ENCODE results near the gene BLOC1S6. TPM values are rescaled to one million over a fixed set of nuclear protein-coding genes. Genes with fewer than 3 reads are reported as not detected.

BLOC1S6 gene
- total and polyA plus RNA-seq, 10 donors: 18.6 to 67.3 (median 47.8) TPM

GRCh38 chr15:45594835-45595530, 7.8 kb downstream of the BLOC1S6 start:
- TF ChIP-seq POLR2A (IDR thresholded peaks at IDR 0.05) (no peak), POLR2AphosphoS5 (IDR thresholded peaks at IDR 0.05) (no peak), CTCF (IDR thresholded peaks at IDR 0.05 in 8 of 11, conservative IDR thresholded peaks at IDR 0.05 in 3 of 11) (no peak)
- intact Hi-C loops (cut with DNase I; ENCODE audit: low total_unique reads): no loop called here
- peaks cover 5 to 50% (median 19%) of the 10 kb centered on the region in 6 donors for H3K4me1 ChIP-seq
- no peaks in the 10 kb centered on the region for H3K27me3 ChIP-seq (replicated peaks in 1 of 7)
- 85 to 97% (median 92%) methylated on average over 2 of the region's 2 CpGs for WGBS, 5 donors
- no peak for DNase-seq
- H3K36me3 ChIP-seq: peaks cover 3 to 56% (median 19%) of the 10 kb centered on the region in 6 donors
- no peaks in the 10 kb centered on the region for H3K9me3 ChIP-seq
- no peak overlapping the region for H3K27ac ChIP-seq
- no peak overlapping the region for H3K4me3 ChIP-seq

GRCh38 chr15:45603881-45604280, 16.7 kb downstream of the BLOC1S6 start:
- no peak for TF ChIP-seq POLR2AphosphoS5 (IDR thresholded peaks at IDR 0.05)
- no peak for TF ChIP-seq CTCF (IDR thresholded peaks at IDR 0.05 in 8 of 11, conservative IDR thresholded peaks at IDR 0.05 in 3 of 11)
- no peak for TF ChIP-seq POLR2A (IDR thresholded peaks at IDR 0.05)
- H3K4me1 ChIP-seq: peaks cover 0 to 63% (median 29%) of the 10 kb centered on the region in 6 donors
- no peak overlapping the region for H3K4me3 ChIP-seq
- intact Hi-C loops (cut with DNase I; ENCODE audit: low total_unique reads): no loop called here
- peak overlapping the region in 7 of 8 donors; percentile 8 to 63 (median 34) for H3K27ac ChIP-seq
- H3K9me3 ChIP-seq: no peaks in the 10 kb centered on the region
- WGBS, 5 donors: 72 to 82% (median 79%) methylated on average over 3 of the region's 3 CpGs
- no peak for DNase-seq
- no peaks in the 10 kb centered on the region for H3K27me3 ChIP-seq (replicated peaks in 1 of 7)
- peaks cover 0 to 37% (median 16%) of the 10 kb centered on the region in 6 donors for H3K36me3 ChIP-seq

GRCh38 chr15:45604326-45604725, 17.1 kb downstream of the BLOC1S6 start:
- 41 to 77% (median 74%) methylated on average over 1 of the region's 1 CpG for WGBS, 5 donors
- H3K27ac ChIP-seq: peak overlapping the region in 7 of 8 donors; percentile 8 to 63 (median 34)

GRCh38 chr15:45606413-45606812, 19.2 kb downstream of the BLOC1S6 start:
- H3K9me3 ChIP-seq: no peaks in the 10 kb centered on the region
- 65 to 88% (median 69%) methylated on average over 3 of the region's 3 CpGs for WGBS, 5 donors
- intact Hi-C loops (cut with DNase I; ENCODE audit: low total_unique reads): no loop called here

More at GRCh38 chr15:45604326-45604725, 17.1 kb downstream of the BLOC1S6 start:
- peaks cover 0 to 41% (median 16%) of the 10 kb centered on the region in 6 donors for H3K36me3 ChIP-seq
- no peak overlapping the region for H3K4me3 ChIP-seq
- peaks cover 0 to 63% (median 29%) of the 10 kb centered on the region in 6 donors for H3K4me1 ChIP-seq
- TF ChIP-seq POLR2AphosphoS5 (IDR thresholded peaks at IDR 0.05) (no peak), POLR2A (IDR thresholded peaks at IDR 0.05) (no peak)
- H3K27me3 ChIP-seq (replicated peaks in 1 of 7): no peaks in the 10 kb centered on the region
- H3K9me3 ChIP-seq: no peaks in the 10 kb centered on the region
- intact Hi-C loops (cut with DNase I; ENCODE audit: low total_unique reads): no loop called here
- DNase-seq: no peak

More at GRCh38 chr15:45606413-45606812, 19.2 kb downstream of the BLOC1S6 start:
- peaks cover 0 to 49% (median 16%) of the 10 kb centered on the region in 6 donors for H3K36me3 ChIP-seq
- DNase-seq: no peak
- H3K27ac ChIP-seq: peak overlapping the region in 1 of 8 donors; percentile 8
- no peak overlapping the region for H3K4me3 ChIP-seq
- H3K4me1 ChIP-seq: peaks cover 0 to 63% (median 29%) of the 10 kb centered on the region in 6 donors
- H3K27me3 ChIP-seq (replicated peaks in 1 of 7): no peaks in the 10 kb centered on the region
- TF ChIP-seq CTCF (IDR thresholded peaks at IDR 0.05 in 8 of 11, conservative IDR thresholded peaks at IDR 0.05 in 3 of 11): no peak
- TF ChIP-seq POLR2AphosphoS5 (IDR thresholded peaks at IDR 0.05): no peak
- no peak for TF ChIP-seq POLR2A (IDR thresholded peaks at IDR 0.05)
